IPS DF 4.7 (cell line): Measurements from ENCODE around the gene WDR90.

Experiments
- DNase-seq: peaks from one replicate; pipeline ENCODE4 v3.0.0-alpha.2; 2013; ENCODE audit warnings: low spot score; ENCODE audit errors: extremely low read depth

WDR90 gene

GRCh38 chr16:637081-638018, 11.8 kb upstream of the WDR90 start:
- no peak for DNase-seq

DNA sequence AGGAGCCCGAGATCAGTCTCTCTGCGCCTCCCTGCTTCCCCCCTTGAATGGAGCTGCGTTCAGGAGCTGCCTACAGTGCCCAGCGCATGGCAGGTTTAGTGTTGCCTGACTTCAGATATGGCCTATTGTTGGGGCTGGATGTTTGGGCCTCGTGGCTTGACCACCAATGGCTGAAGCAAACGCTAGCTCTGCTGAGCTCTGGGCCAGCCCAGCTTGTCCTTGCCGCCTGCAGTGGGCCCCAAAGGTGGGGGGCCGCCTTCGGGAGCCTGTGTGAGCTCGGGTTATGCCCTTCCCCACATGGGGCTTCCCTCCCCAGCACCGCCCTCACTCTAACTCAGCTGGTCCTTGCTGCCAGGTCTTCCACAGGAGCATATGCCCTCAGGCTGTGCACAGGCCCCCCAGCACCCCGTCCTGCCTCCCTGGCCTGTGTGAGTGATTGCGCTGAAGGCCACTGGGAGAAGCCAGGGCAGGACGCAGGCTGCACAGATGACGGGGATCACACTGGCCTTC, 11.1 kb upstream of the WDR90 start:
- no peak for DNase-seq

DNA sequence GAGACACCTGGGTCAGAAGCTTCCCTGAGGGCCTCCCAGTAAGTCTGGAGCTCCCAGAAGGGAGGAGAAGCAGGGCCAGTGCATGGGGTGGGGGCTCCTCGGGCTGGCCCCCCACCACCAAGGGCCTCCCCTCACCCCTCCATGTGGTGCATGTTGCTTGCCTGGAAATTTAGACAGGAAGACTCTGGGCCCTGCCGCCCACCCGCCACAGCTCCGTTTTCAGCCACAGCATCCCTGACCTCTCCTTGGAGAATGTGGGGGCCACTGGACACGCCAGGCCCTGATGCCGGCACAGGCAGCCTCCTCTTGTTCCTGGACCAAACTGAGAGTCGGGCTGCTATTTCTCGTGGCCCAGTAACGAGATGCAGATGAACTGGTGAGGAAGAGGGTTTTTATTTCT, 10.3 kb upstream of the WDR90 start:
- no peak for DNase-seq

- DNase-seq: no peak
Measured at GRCh38 chr16:640614-641013, 8.6 kb upstream of the WDR90 start.

GRCh38 chr16:641326-642188, 7.6 kb upstream of the WDR90 start, which contains the start of gene MCRIP2:
MCRIP2 (plus strand) TSS chr16:641828; CDS start chr16:641992, 164 bp downstream.
- DNase-seq: no peak

DNA sequence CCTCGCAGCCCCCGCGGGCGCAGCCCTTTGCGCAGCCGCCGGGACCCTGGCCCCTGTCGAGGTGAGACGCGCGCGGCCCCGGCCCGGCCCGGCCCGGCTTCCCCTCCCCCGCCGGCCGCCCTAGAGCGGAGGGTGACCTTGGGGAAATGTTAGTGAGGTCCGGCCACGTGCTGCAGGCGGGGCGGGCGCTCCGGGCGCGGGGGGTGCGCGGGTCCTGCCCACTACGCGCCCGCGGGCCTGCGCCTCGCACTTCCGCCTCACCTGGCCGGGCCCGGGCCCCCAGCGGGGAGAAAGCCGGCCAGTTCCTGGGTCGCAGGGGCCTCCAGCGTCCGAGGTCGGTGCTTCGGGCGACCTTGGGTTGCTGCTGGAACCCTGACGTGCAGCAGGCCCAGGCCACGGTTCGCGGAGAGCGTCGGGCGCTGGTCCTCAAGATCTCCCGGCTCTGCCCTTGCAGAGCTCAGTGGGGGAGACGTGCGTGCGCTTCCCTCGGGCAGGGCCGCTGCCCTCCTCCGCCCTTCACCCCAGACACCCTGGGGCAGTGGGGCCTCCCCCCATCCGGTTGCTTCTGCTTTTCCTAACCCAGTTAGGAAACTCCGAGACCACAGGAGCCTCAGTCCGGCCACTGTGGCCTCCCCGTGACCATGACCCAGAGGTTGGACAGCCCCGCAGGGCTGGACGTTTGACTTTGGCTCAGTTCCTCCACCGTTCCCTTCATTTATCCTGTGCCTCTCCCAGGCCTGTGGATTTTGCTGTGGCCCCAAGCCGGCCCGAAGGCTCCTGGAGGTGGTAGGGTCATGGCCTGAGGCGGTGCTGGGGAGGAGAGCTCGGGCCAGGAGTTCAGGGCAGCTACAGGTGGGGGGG, 6.7 kb upstream of the WDR90 start:
- no peak for DNase-seq

DNA sequence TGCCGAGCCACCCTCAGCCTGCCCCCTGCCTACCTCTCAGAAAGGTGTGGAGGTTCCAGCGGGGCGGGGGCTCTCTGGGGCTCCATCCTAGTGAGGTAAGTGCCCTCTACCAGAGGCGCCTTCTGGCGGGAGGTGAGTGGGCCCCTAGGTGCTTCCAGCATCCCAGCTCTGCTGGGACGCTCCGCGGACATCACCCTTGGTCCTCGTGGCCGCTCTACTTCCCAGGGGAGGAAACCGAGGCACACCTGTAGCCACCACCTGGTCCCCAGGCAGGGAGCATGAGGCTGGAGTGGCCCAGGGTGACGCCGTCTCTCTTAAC, 6.2 kb upstream of the WDR90 start:
- DNase-seq: no peak

- DNase-seq: no peak
Measured at GRCh38 chr16:644556-644955, 4.6 kb upstream of the WDR90 start.

DNA sequence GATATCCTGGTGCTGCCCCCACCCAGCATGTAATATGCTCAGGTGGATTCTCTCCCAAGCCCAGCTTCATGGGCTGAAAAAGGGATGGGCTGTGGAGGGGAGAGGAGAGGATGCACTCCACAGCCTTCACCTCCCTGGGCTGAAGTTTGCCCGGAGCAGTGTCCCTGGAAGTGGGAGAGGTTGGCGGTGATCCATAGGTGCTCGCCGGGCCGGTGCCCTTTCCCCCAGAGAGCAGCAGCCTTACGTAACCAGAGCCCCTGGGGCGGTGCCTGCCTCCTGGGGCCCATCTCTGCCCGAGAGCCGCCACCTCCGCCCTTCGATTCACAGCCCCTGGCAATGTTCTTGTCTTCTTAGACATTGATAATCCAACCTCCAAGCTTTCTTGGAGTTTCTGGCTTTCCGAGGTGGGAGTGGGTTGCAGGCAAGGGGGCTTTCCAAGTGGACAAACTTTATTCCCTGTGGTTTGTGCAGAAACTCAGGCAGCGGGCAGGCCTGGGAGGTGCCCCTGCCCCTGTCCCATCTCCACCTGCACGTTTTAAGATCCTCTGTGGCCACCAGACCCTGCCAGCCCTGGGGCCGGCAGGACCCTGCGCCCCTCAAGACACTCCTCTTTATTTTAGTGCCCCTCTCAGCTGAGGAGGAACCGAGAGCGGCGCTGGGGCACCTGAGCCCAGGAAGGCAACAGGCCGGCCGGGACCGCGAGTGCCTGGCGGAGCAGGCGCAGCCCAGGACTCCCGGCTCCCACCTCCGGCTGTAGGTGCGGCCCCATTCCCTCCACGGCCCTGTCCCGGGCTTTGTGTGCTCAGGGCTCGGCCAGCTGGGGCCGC, 3.1 kb upstream of the WDR90 start:
- DNase-seq: no peak

DNA sequence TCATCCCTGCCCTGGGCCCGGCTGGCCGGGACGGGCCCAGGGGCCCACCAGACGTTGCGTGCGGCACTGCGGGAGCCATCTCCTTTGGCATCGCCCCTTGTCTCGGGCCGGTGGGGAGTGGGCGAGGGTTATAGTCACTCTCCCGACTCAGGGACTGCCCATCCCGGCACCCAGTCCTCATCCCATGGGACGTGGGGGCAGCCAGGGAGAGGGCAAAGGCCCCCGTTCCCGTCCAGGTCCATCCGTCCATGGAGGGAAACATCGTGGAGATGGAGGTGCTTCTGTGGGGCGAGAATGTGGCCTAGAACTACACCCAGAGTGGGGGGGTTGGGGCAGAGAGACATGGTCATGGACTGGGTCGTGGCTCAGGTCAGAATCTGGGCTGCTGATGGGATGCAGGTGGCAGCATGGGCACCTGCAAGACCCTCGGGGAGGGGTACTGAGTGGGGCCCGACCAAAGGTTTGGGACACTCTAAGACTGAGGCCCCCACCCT, 2.4 kb upstream of the WDR90 start:
- no peak for DNase-seq

GRCh38 chr16:647173-647902, 1.8 kb upstream of the WDR90 start:
- DNase-seq: no peak

GRCh38 chr16:648071-648780, 939 bp upstream of the WDR90 start:
- DNase-seq: no peak

- no peak for DNase-seq
Measured at GRCh38 chr16:649631-650030, 466 bp downstream of the WDR90 start.

DNA sequence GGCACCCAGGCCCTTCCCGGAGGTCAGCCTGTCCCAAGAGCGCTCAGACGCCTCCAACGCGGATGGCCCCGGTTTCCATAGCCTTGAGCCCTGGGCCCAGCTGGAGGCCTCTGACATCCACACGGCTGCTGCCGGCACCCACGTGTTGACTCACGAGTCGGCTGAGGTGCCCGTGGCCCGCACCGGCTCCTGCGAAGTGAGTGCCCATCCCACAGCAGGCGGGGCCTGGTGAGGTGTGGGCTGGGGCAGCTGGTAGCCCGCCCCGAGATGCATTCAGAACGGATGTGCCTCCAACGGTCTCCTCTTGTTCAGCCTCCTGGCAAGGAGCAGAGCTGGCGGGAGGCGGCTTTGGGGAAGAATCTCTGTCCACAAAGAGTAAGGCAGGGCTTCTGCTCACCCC, 2.7 kb downstream of the WDR90 start:
- DNase-seq: no peak

DNA sequence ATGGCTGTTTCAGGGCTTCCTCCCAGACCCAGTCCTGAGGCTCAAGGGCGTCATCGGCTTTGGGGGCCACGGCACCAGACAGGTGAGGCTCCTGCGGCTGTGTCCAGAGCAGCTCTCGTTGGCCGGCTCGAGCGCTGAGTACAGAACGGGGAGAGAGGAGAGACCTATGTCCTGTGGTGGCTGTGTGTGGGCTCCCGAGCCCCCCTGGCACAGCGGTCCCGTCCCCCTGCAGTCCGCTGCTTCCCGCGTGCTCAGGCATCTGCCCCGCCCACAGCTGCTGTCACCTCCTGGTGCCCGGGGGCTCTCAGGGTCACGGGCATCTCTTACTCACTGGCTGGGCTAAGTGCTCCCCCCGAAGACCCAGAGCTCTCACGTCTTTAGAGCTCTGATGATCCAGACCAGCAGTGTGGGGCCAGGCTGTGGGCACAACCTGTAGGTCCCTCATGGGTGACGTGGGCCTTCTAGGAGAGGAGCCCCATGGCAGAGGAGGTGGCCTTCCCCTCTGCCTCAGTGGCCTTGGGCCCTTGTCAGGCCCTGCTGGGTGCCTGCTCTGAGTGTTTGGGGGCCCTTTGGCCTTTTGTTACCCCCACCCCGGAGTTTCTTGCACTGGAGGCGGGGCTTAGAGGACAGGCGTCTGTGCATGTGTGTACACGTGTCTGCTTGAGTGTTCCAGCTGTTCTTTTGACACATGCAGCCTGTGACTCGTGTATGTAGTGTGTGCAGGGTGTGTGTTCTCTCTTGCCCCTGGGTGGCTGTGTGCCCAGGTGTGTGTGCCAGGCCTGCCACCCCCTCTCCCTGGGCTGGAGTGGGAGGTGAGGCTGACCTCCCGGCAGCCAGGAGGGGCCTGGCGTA, 3.5 kb downstream of the WDR90 start:
- no peak for DNase-seq

GRCh38 chr16:654034-654433, 4.9 kb downstream of the WDR90 start:
- no peak for DNase-seq

- no peak for DNase-seq
Measured at GRCh38 chr16:657487-657886, 8.3 kb downstream of the WDR90 start.
